GM21367 (cell line): Measurements from ENCODE around the gene PRPF18.
"Not testable (repeated sequence)": the region's sequence is repeated elsewhere in the genome, so short reads cannot be mapped to it uniquely, and the experiment has no call there.

Source experiments
- ATAC-seq: cut with Tn5 transposase; IDR thresholded peaks from one replicate; pipeline ENCODE4 v1.9.1; 2021; ENCODE audit not compliant: unreplicated experiment

The PRPF18 gene

GRCh38 chr10:13586676-13587355, at the start of gene PRPF18:
PRPF18 (plus strand) TSS chr10:13586965; CDS start chr10:13587087, 122 bp downstream.
- ATAC-seq: peak; percentile 99

- ATAC-seq: not testable (repeated sequence)
Observed at GRCh38 chr10:13537985-13538384, 48.8 kb upstream of the PRPF18 start.

- ATAC-seq: no peak
Observed at GRCh38 chr10:13542533-13542932, 44.2 kb upstream of the PRPF18 start.

- no peak for ATAC-seq
Observed at GRCh38 chr10:13550802-13551201, 36.0 kb upstream of the PRPF18 start.

GRCh38 chr10:13555884-13556510, 30.8 kb upstream of the PRPF18 start:
- no peak for ATAC-seq

GRCh38 chr10:13559124-13559700, 27.6 kb upstream of the PRPF18 start:
- ATAC-seq: no peak

- ATAC-seq: no peak
Observed at GRCh38 chr10:13560597-13560996, 26.2 kb upstream of the PRPF18 start.

- ATAC-seq: no peak
Observed at GRCh38 chr10:13563481-13564445, 23.0 kb upstream of the PRPF18 start.

- no peak for ATAC-seq
Observed at GRCh38 chr10:13564576-13564975, 22.2 kb upstream of the PRPF18 start.

GRCh38 chr10:13567030-13567429, 19.7 kb upstream of the PRPF18 start:
- ATAC-seq: no peak

- no peak for ATAC-seq
Observed at GRCh38 chr10:13571541-13571940, 15.2 kb upstream of the PRPF18 start.

- no peak for ATAC-seq
Observed at GRCh38 chr10:13573960-13574359, 12.8 kb upstream of the PRPF18 start.

GRCh38 chr10:13585195-13585751, 1.5 kb upstream of the PRPF18 start:
- ATAC-seq: no peak

- ATAC-seq: no peak
Observed at GRCh38 chr10:13585943-13586342, 822 bp upstream of the PRPF18 start.

GRCh38 chr10:13587391-13587790, 626 bp downstream of the PRPF18 start:
- ATAC-seq: no peak

- no peak for ATAC-seq
Observed at GRCh38 chr10:13589316-13589715, 2.6 kb downstream of the PRPF18 start.

GRCh38 chr10:13590886-13591285, 4.1 kb downstream of the PRPF18 start:
- ATAC-seq: no peak

- no peak for ATAC-seq
Observed at GRCh38 chr10:13592306-13592705, 5.5 kb downstream of the PRPF18 start.

- no peak for ATAC-seq
Observed at GRCh38 chr10:13593535-13593934, 6.8 kb downstream of the PRPF18 start.

GRCh38 chr10:13594641-13595040, 7.9 kb downstream of the PRPF18 start:
- no peak for ATAC-seq

- ATAC-seq: no peak
Observed at GRCh38 chr10:13597909-13598308, 11.1 kb downstream of the PRPF18 start.
